HG02884 (cell line): ENCODE results near the gene ACP7.
"Not testable (repeated sequence)": the region's sequence is repeated elsewhere in the genome, so short reads cannot be mapped to it uniquely, and the experiment has no call there.

Source experiments
- ATAC-seq: cut with Tn5 transposase; IDR thresholded peaks from one replicate; pipeline ENCODE4 v1.9.1; 2021; ENCODE audit warnings: mild to moderate bottlenecking, moderate library complexity; ENCODE audit not compliant: unreplicated experiment

Gene ACP7

DNA sequence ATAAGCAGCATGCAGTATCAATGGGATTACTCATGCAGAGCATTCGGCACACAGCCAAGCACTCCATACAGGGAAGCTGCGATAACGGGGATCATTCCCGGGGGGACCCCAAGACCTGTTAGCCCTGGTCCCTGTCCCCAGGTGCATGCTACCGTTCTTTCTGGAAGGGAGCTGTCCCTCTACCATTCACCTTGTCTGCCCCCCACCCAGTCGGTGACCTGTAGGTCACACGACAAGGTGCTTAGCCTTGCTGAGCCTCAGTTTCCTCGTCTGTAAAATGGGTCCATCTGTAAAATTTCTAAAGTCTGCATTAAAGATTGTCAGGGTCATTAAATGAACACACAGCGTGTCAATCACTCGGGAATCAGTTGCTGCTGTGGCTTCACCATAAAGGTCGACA lies 6.8 kb upstream of the ACP7 start:
- no peak for ATAC-seq

DNA sequence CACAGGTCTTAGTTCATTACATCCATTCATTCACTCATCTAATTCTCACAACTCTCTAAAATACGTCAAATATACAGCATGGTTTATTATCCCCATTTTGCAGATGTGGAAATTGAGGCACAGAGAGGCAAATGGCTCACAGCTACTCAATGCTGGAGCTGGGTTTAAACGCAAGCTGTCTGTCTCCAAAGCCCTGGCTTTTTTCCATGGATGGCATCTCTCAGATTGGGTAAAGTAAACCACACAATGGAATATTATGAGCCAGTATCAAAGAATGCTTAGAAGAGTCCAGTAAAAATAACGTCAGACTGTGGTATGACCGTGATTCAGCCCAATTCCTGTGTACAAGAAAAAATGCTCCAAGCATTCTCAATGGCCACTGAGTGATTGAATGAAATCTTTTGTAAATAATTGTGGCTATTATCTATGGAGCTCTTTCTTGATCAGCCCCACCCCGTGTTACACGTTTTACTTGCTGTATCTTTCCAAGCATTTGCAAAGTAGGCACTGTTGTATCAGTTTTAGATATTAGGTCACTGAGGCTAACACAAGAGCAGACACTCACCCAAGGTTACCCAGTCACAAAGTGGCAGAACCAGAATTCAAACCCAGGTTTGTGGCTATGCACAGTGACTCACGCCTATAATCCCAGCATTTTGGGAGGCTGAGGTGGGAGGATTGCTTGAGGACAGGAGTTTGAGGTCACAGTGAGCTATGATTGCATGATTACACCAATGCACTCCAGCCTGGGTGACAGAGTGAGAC lies 5.5 kb upstream of the ACP7 start:
- no peak for ATAC-seq

DNA sequence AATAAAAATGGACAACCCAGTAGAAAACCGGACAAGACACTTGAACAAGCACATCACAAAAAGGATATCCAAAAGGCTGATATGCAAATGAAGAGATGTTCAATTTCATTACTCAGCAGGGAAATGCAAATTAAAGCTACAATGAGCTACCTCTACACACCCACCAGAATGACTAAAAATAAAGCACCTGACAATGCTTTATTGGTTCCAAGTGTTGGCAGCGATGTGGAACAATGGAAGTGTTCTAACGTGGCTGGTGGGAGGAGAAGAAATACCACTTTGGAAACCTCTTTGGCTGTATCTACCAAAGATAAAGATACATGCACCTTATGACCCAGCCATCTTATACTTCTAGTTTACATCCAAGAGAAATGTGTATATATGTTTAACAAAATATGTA lies 3.7 kb upstream of the ACP7 start:
- no peak for ATAC-seq

DNA sequence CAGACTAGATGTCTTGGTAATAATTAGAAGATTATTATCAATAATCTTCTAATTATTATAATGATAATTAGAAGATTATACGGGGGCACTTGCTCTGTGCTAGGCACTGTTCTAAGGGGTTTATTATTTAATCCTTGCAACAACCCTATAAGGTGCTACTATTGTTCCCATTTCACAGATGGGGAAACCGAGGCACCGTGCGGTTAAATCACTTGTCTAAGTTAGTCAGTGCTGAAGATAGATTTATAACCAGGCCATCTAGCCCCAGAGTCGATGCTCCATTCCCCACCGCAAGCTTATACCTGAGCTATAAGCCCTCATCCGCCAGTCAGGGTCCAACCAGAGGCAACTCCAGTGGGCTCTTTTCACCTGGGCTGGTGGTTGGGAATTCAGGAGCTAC lies 2.0 kb upstream of the ACP7 start:
- ATAC-seq: no peak

DNA sequence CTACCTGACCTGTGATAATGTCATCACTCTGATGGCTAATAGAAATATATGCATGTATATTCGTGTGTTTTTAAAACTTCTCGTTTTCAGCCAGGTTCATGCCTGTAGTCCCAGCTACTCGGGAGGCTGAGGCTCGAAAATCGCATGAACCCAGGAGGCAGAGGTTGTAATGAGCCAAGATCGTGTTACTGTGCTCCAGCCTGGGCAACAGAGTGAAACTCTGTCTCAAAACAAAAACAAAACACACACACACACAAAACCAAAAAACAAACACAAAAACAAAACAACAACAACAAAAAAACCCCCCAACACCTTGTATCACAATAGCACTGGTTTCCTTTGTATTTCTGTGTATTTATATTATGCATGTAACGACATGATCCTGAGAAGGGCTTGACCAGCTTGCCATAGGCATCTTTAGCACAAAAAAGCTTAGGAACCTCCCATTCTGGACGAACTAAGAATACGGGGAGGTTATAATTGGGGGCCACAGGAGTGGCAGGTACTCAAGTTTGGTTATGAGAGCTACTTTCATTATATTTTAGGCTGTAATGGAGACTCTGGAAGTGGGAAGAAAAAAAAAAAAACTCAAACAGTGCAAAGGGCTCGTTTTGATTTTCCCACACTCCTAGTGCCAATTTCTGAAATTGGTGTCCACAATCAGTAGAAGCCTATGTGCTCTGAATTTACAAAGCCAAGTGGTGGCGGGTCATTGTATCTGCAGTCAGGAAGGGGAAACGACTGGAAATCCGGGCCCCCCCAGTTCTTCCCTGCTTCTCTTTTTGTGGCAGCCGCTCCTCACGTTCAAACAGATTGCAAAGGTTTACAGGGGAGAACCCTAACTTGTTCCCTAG lies 1.2 kb upstream of the ACP7 start:
- no peak for ATAC-seq

DNA sequence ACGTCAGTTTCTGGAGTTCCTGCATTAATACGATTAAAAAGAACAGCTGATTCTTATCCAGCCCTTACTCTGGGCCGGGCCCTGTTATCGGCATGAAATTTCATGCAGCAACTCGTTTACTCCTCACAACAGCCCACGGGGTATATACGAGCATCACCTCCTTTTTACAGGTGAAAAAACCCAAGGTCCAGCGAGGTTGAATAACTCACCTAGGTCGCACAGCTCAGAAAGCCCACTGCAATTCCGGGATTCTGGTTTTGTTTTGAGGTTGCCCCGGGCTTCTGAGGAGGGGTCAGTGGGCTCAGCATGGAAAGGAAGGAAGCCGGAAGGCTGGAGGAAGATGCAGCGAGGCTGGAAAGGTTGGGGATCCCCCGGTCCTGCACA lies 577 bp upstream of the ACP7 start:
- ATAC-seq: no peak

DNA sequence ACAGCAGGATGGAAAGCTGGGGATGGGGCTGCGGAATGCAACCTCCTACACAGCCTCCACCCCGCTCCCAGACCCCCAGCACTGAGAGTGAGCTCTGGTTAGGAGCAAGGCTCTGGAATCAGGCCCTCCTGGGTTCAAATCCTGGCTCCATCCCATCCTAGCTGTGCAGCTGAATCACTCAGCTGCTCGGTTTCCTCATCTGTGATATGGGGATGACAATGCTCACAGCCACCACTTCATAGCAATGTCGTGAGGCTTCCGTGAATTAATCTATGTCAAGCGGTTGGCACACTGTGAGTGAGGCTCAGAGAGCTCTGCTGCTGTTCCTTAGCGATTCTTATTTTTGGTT lies 538 bp downstream of the ACP7 start:
- ATAC-seq: no peak

DNA sequence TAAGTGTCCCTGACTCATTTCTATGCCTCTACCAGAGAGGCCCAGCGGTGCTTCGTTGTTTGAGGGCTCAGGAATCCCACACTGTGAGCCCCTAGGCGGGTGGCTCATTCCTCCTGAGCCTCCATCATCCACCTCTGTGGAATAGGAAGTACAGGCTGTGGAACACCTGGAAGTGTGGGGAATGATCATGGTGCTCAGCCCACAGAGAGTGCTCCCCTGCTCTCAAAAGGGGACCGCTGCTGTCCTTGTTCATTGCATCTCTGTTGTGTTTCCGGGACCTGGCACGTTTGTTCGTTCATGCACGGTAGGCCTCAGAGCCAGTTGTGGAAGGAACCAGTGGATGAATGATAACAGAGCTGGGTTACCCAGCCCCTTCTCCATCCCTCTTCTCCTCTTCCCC lies 1.2 kb downstream of the ACP7 start:
- no peak for ATAC-seq

DNA sequence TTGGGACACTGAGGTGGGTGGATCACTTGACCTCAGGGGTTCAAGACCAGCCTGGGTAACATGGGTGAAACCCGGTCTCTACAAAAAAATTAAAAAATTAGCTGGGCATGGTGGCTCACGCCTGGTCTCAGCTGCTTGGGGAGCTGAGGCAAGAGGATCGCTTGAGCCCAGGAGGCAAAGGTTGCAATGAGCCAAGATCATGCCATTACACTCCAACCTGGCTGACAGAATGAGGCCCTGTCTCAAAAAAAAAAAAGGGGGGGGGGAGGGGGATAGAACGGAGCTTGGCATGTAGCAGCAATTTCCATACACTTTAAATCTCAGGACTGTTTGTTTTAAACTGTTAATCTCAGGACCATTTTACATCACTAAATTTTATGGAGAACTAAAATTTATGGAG lies 2.2 kb downstream of the ACP7 start:
- no peak for ATAC-seq

DNA sequence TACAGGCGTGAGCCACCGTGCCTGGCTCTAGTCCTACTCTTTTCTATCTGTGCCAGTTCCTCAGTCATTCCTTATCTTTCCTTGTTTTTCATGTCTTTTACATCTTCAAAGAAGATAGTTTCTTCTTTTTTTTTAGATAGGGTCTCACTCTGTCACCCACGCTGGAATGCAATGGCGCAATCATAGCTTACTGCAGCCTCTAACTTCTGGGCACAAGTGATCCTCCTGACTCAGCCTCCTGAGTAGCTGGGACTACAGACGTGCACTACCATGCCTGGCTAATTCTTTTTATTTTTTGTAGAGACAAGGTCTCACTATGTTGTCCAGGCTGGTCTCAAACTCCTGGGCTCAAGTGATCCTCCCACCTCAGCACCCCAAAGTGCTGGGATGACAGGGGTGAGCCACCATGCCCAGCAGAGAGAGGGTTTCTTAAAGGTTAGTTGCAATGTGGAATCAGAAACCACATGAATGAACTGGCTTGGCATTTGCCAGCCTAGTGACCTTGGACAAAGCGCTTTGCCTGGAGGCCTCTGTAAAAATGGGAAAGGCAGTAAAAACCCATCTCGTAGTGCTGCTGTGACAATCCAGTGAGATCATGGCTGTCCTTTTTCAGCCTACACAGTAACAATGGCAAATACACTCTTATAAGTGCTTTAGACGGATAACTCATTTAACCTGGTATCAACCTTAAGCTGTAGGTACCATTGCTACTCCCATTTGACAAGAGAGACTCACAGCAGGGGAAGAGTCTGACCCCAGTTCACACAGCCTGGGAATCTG lies 3.9 kb downstream of the ACP7 start:
- no peak for ATAC-seq

DNA sequence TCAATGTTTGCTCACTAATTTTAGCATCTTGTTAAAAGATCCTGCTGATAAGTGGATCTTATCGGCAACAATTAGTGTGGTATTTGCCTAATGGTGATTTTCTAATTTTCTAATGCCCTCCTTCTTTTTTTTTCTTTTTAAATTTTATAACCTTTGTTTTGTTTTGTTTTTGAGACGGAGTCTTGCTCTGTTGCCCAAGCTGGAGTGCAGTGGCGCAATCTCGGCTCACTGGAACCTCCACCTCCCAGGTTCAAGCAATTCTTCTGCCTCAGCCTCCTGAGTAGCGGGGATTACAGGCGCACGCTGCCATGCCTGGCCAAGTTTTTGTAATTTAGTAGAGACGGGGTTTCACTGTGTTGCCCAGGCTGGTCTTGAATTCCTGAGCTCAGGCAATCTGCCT lies 5.8 kb downstream of the ACP7 start:
- ATAC-seq: not testable (repeated sequence)

DNA sequence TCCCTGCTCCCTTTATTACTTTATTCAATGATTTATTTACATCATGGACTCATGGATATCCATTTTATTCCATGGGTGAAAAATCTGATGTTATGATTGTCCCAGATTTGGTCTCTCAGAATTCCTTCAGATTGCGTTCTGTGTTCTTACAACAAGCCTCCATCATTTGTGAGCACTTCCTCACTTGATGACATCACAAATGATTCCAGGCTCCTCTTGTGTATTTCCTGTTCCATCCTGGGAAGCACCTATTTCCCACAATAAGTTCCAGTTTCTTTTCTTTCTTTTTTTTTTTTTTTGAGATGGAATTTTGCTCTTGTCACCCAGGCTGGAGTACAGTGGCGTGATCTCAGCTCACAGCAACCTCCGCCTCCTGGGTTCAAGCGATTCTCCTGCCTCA lies 6.7 kb downstream of the ACP7 start:
- no peak for ATAC-seq

DNA sequence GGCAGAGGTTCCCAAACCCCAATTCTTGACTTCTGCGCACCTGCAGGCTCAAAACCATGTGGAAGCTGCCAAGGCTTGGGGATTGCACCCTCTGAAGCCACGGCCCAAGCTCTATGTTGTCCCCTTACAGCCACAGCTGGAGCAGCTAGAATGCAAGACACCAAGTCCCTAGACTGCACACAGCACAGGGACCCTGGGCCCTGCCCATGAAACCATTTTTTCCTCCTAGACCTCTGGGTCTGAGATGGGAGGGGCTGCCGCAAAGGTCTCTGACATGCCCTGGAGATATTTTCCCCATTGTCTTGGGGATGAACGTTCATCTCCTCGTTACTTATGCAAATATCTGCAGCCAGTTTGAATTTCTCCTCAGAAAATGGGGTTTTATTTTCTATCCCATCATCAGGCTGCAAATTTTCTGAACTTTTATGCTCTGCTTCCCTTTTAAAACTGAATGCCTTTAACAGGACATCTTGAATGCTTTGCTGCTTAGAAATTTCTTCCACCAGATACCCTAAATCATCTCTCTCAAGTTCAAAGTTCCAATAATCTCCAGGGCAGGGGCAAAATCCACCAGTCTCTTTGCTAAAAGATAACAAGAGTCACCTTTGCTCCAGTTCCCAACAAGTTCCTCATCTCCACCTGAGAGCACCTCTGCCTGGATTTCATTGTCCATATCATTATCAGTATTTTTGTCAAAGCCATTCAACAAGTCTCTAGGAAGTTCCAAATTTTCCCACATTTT lies 11.8 kb downstream of the ACP7 start:
- not testable (repeated sequence) for ATAC-seq

DNA sequence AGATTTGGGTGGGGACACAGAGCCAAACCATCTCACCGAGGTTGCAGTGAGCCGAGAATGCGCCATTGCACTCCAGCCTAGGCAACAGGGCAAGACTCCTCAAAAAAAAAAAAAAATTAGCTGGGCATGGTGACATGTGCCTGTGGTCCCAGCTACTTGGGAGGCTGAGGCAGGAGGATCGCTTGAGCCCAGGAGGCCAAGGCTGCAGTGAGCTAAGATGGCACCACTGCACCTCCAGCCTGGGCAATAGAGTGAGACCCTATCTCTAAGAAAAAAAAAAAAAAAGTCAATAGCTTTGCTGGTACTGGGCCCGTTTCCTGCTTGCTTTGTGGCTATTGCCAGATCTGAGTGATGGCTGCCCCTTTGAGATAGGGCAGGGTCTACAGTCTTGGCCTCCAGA lies 13.1 kb downstream of the ACP7 start:
- ATAC-seq: no peak

DNA sequence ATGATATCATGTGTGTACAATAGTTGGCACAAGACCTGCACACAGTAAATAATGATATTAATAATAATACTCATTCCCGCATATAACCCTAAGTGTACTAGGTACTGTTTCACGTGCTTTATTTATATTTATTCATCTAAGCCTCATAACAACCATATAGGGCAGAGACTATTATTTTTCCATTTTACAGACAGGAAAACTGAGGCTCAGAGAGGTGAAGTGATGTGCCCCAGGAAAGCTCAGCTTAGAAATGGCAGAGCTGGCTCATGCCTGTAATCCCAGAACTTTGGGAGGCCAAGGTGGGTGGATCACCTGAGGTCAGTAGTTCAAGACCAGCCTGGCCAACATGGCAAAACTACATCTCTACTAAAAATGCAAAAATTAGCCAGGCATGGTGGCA lies 13.6 kb downstream of the ACP7 start:
- ATAC-seq: no peak

DNA sequence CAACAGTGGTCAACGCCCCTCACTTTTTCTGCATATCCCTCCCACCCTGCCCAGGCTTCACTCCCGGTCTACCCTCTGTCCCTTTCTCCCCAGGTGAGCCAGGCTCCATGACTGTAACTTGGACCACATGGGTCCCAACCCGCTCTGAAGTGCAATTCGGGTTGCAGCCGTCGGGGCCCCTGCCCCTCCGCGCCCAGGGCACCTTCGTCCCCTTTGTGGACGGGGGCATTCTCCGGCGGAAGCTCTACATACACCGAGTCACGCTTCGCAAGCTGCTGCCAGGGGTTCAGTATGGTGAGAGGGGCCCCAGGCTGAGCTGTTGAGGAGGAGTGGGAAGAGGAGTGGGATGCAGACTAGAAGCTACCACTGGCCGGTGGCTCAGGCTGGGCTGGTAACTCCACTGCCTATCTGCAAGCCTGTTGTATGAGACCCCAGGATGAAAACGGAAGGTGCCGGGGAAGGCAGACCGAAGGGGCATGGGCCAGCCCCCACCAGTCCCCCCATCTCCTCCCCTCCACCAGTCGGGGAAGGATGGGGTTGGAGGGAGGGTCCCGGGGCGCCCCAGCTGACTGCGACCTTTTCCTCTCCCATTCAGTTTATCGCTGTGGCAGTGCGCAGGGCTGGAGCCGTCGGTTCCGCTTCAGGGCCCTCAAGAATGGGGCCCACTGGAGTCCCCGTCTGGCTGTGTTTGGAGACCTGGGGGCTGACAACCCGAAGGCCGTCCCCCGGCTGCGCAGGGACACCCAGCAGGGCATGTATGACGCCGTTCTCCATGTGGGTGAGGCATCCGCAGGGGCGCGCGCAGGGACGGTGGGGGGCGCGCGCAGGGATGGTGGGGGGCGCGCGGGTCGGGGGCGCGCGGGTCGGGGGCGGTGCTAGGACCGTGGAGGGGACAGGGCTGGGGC lies 14.4 kb downstream of the ACP7 start:
- ATAC-seq: no peak

DNA sequence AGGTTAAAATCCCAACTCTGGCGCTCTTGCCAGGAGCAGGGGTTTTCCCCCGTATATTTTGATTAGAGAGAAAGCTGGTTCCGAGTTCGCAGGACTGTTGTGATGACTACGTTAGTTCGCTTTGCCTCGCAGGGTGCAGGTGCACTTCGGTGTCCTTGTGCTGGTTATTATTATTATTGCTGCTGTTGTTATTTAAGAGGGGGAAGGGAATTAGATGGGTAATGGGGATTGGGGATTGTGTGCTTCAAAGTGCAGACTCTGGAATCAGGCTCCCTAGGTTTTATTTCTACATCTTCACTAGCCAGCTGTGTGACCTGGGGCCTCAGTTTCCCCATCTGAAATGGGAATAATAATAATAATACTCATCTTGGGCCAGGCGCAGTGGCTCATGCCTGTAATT lies 15.2 kb downstream of the ACP7 start:
- ATAC-seq: no peak

DNA sequence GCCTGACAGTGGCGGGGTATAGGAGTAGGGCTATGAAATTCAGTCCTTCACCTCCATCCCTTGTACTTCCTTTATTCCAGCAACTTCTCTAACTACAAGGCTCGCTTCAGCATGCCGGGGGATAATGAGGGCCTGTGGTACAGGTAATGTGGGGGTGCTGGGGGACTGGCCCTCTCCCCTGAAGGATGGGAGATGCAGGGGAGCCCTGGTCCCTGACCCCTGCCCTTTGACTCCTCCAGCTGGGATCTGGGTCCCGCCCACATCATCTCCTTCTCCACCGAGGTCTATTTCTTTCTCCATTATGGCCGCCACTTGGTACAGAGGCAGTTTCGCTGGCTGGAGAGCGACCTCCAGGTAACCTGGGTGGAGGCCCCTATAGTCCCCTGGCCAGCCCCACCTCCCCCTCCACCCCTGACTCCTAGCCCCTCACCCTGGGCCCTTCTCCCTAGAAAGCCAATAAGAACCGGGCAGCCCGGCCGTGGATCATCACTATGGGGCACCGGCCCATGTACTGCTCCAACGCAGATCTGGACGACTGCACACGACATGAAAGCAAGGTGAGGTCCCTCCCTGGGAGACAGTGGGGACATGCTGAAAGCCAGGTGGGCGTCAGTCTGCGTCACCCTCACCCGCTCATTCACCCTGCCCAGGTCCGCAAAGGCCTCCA lies 16.5 kb downstream of the ACP7 start:
- no peak for ATAC-seq

DNA sequence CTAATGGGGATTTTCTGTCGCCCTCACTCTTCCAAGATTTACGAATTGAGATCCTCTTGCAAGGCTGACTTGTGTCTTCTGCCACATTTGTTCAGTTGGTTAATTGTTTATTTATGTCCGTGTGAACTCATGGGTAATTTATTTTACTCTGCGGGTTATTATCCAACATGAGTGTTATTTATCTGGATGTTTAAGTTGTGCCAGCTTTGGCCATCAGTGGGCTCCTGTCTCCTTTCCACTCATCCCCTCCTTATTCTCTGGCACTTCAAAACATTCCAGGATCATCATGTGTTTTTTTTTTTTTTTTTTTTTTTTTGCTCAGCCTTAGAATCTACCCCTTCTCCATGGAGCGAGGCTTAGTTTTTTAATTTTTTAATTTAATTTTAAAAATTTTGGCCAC lies 19.0 kb downstream of the ACP7 start:
- ATAC-seq: no peak

DNA sequence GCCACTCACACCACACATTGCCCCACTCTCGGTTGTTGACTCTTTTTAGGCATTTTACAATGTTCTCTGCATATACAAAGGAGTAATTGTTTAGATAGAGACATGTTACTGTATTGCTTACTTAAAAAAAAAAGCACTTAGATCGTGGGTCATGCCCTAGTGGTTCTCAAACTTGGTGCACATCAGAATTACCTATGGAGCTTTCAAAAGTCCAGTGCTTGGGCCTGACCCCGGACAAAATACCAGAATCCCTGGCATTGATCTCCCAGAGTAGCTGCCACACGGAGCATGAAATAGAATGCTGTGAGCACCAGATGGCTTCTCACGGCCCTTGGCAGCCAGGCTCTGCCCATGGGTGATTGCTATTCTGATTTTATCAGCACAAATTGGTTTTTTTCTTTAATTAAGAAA lies 20.0 kb downstream of the ACP7 start:
- no peak for ATAC-seq
